IMR-90 (cell line): ENCODE data around the gene KDF1. TPM values are rescaled to one million over a fixed set of nuclear protein-coding genes. Genes with fewer than 3 reads are reported as not detected.

Experiments
- ATAC-seq: fragments of 200-7000 bp; cut with Tn5 transposase; 2 replicates; pipeline ENCODE4 v1.9.1; 2020; ENCODE audit warnings: low read depth, mild to moderate bottlenecking, moderate library complexity
- BruUV-seq: library from RNA; stranded (reverse); fragments of 400-500 nt; replicated peaks from 2 replicates; lab custom pipeline; 2021; lab: Mats Ljungman, UMichigan
- CTCF ChIA-PET: fragments of 300-600 bp; formaldehyde crosslinking; extraction: SDS; loops from one replicate; lab custom pipeline; 2021; ENCODE audit warnings: antibody characterized with exemption; lab: Yijun Ruan, JAX
- POLR2A ChIA-PET: fragments of 300-600 bp; sonication (Branson Sonifier 250); formaldehyde crosslinking; loops from one replicate; lab custom pipeline; 2022; ENCODE audit warnings: antibody characterized with exemption; ENCODE audit not compliant: unreplicated experiment; lab: Charles Lee
- DNase-seq: peaks from one replicate; pipeline ENCODE4 v3.0.0; 2013
- H2AFZ ChIP-seq: replicated peaks from 2 replicates; pipeline ENCODE3; 2013; ENCODE audit warnings: low read length, mild to moderate bottlenecking; ENCODE audit not compliant: poor library complexity
- H2AK5ac ChIP-seq: 2 replicates; pipeline ENCODE4 v1.6.1; 2013; ENCODE audit warnings: low read depth, low read length, inconsistent platforms
- H2AK9ac ChIP-seq: replicated peaks from 2 replicates; pipeline ENCODE3; 2013; ENCODE audit warnings: mild to moderate bottlenecking, low read depth, low read length, moderate library complexity; ENCODE audit not compliant: poor library complexity
- H2BK120ac ChIP-seq: 2 replicates; pipeline ENCODE4 v1.6.1; 2013; ENCODE audit warnings: low read depth, low read length, inconsistent platforms
- H2BK15ac ChIP-seq: 3 replicates; pipeline ENCODE4 v1.6.1; 2013; ENCODE audit warnings: low read depth, low read length, inconsistent platforms
- H2BK20ac ChIP-seq: 2 replicates; pipeline ENCODE4 v1.6.1; 2013; ENCODE audit warnings: low read depth, mild to moderate bottlenecking, inconsistent platforms, low read length, moderate library complexity
- H2BK5ac ChIP-seq: 2 replicates; pipeline ENCODE4 v1.6.1; 2013; ENCODE audit warnings: mild to moderate bottlenecking, low read depth, low read length, inconsistent platforms; ENCODE audit not compliant: poor library complexity, severe bottlenecking
- H3K14ac ChIP-seq: replicated peaks from 2 replicates; pipeline ENCODE4 v1.6.1; 2013; ENCODE audit warnings: low read depth, low read length, inconsistent platforms
- H3K18ac ChIP-seq: 2 replicates; pipeline ENCODE4 v1.6.1; 2013; ENCODE audit warnings: low read depth, low read length, control low read depth
- H3K23ac ChIP-seq: 2 replicates; pipeline ENCODE4 v1.6.1; 2013; ENCODE audit warnings: low read depth, low read length, inconsistent platforms
- H3K27ac ChIP-seq: 2 replicates; pipeline ENCODE4 v1.5.1; 2013; ENCODE audit warnings: mild to moderate bottlenecking, control low read depth, low read length; ENCODE audit not compliant: insufficient read depth
- H3K27me3 ChIP-seq: 2 replicates; pipeline ENCODE4 v1.6.1; 2013; ENCODE audit warnings: low read length; ENCODE audit not compliant: control insufficient read depth, insufficient read depth
- H3K36me3 ChIP-seq: 2 replicates; pipeline ENCODE4 v1.6.1; 2013; ENCODE audit warnings: low read length, mixed read lengths; ENCODE audit not compliant: control insufficient read depth, insufficient read depth
- H3K4ac ChIP-seq: 2 replicates; pipeline ENCODE4 v1.6.1; 2013; ENCODE audit warnings: low read depth, low read length, inconsistent platforms
- H3K4me1 ChIP-seq: 2 replicates; pipeline ENCODE4 v1.6.1; 2013; ENCODE audit warnings: low read length, mixed read lengths; ENCODE audit not compliant: control insufficient read depth, insufficient read depth
- H3K4me2 ChIP-seq: 2 replicates; pipeline ENCODE4 v1.6.1; 2013; ENCODE audit warnings: low read depth, mild to moderate bottlenecking, control low read depth, low read length, moderate library complexity
- H3K4me3 ChIP-seq: 2 replicates; pipeline ENCODE4 v1.5.1; 2013; ENCODE audit warnings: low read depth, mild to moderate bottlenecking, control low read depth, low read length, moderate library complexity; ENCODE audit not compliant: insufficient read depth
- H3K56ac ChIP-seq: 2 replicates; pipeline ENCODE4 v1.6.1; 2013; ENCODE audit warnings: low read length, inconsistent platforms; ENCODE audit not compliant: insufficient read depth; ENCODE audit errors: extremely low read depth
- H3K79me1 ChIP-seq, 2 experiments: 2 replicates each; pipeline ENCODE4 v1.6.1; 2013; ENCODE audit warnings: low read length in 2 of 2, inconsistent platforms in 1 of 2, low read depth in 1 of 2
- H3K9ac ChIP-seq: 2 replicates; pipeline ENCODE4 v1.6.1; 2013; ENCODE audit warnings: low read depth, low read length, control low read depth
- H3K9me1 ChIP-seq: 2 replicates; pipeline ENCODE4 v1.6.1; 2013; ENCODE audit warnings: low read length, inconsistent platforms; ENCODE audit not compliant: insufficient read depth
- H3K9me3 ChIP-seq: 2 replicates; pipeline ENCODE4 v1.6.1; 2013; ENCODE audit warnings: low read length; ENCODE audit not compliant: control insufficient read depth, insufficient read depth
- H4K20me1 ChIP-seq: 2 replicates; pipeline ENCODE4 v1.6.1; 2013; ENCODE audit warnings: low read length, inconsistent platforms; ENCODE audit not compliant: insufficient read depth
- H4K5ac ChIP-seq: 2 replicates; pipeline ENCODE4 v1.6.1; 2013; ENCODE audit warnings: mild to moderate bottlenecking, low read depth, low read length, control low read depth
- H4K8ac ChIP-seq, 2 experiments: 2 replicates each; pipeline ENCODE4 v1.6.1; 2013; ENCODE audit warnings: low read depth in 2 of 2, low read length in 2 of 2, control low read depth in 1 of 2, inconsistent platforms in 1 of 2
- H4K91ac ChIP-seq: 2 replicates; pipeline ENCODE4 v1.6.1; 2013; ENCODE audit warnings: low read depth, low read length, inconsistent platforms; ENCODE audit not compliant: insufficient read depth
- CEBPB ChIP-seq: IDR thresholded peaks from 2 replicates; pipeline ENCODE4 v1.6.1; 2012; ENCODE audit warnings: low read depth, low read length, improper control_type of control experiment
- ELK1 ChIP-seq: fragments of 150-350 bp; IDR thresholded peaks from 2 replicates; pipeline ENCODE4 v1.6.1; 2016; ENCODE audit warnings: low read depth, mild to moderate bottlenecking, low read length, moderate library complexity, borderline replicate concordance
- RFX5 ChIP-seq: IDR thresholded peaks from 2 replicates; pipeline ENCODE4 v1.8.0; 2012; ENCODE audit warnings: low read depth, mild to moderate bottlenecking, low read length, moderate library complexity
- SMC3 ChIP-seq: fragments of 150-350 bp; IDR thresholded peaks from 2 replicates; pipeline ENCODE4 v1.6.1; 2016; ENCODE audit warnings: low read depth, mild to moderate bottlenecking, antibody characterized with exemption, low read length, moderate library complexity
- WGBS, 2 experiments: methylation state at CpG; one replicate each; pipeline versions ENCODE4 v1.1.5 to v1.1.7; 2013; ENCODE audit warnings: missing lambda C conversion rate in 2 of 2; ENCODE audit not compliant: insufficient read length in 1 of 2; ENCODE audit errors: extremely low coverage in 2 of 2; 5-methylcytosine and 5-hydroxymethylcytosine counted together
- dilution Hi-C: fragments of 300-500 bp; cut with HindIII; formaldehyde crosslinking; loops from one replicate; pipeline ENCODE4 v1.14.3; 2018; ENCODE audit warnings: low sequenced_read_pairs; ENCODE audit not compliant: unreplicated experiment
- in situ Hi-C: fragments of 300-500 bp; cut with MboI; formaldehyde crosslinking; loops from 3 replicates; pipeline ENCODE4 v1.14.3; 2019; ENCODE audit warnings: low sequenced_read_pairs, inconsistent platforms, mixed read lengths
- intact Hi-C: fragments of 100-400 bp; cut with micrococcal nuclease; formaldehyde crosslinking; loops from 2 replicates; pipeline ENCODE4 v1.10.0; 2022
- polyA plus RNA-seq, 3 experiments: library from polyadenylated mRNA; depleted of rRNA; stranded (reverse); fragments of >200 nt; gene quantifications; 2 replicates each; pipeline ENCODE4 v1.2.3, GENCODE V29; 2012; ENCODE audit warnings: low replicate concordance in 1 of 3
- total RNA-seq: library from RNA; depleted of rRNA; stranded (reverse); fragments of >200 nt; gene quantifications from 2 replicates; pipeline ENCODE4 v1.2.3, GENCODE V29; 2012

The KDF1 gene
- total and polyA plus RNA-seq, 2 of the 4 experiments (the other 2 are of a cell fraction): not detected

DNA sequence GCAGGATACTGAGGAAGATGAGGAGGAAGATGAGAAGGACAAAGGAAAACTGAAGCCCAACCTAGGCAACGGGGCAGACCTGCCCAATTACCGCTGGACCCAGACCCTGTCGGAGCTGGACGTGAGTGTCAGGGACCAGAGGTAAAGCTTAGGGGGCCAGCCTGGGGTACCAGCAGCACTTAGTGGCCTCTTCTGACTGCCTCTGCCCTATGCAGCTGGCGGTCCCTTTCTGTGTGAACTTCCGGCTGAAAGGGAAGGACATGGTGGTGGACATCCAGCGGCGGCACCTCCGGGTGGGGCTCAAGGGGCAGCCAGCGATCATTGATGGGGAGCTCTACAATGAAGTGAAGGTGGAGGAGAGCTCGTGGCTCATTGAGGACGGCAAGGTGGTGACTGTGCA, 17.6 kb downstream of the KDF1 start:
- BruUV-seq: no TSS peak

More for the DNA sequence above, 17.6 kb downstream of the KDF1 start:
- Histone ChIP-seq H3K56ac (no peak overlapping the region), H2AK9ac (no peak overlapping the region), H3K27ac (no peak overlapping the region), H4K91ac (no peak overlapping the region), H3K27me3 (no peaks in the 10 kb centered on the region), H3K9me3 (no peaks in the 10 kb centered on the region), H3K9ac (no peak overlapping the region), H2AK5ac (no peak overlapping the region), H2BK120ac (no peak overlapping the region), H3K79me1 (peaks cover 14 to 37% of the 10 kb centered on the region in 2 experiments), H3K4ac (no peak overlapping the region), H3K9me1 (peaks cover 23% of the 10 kb centered on the region), H3K36me3 (peaks cover 51% of the 10 kb centered on the region), H3K4me2 (no peak overlapping the region), H2BK5ac (no peak overlapping the region), H2AFZ (no peak overlapping the region), H2BK20ac (no peak overlapping the region), H2BK15ac (no peak overlapping the region), H3K23ac (no peak overlapping the region), H3K14ac (no peak overlapping the region), H4K20me1 (no peaks in the 10 kb centered on the region), H4K8ac (no peak overlapping the region), H3K4me1 (peaks cover 7% of the 10 kb centered on the region; the same call in 1 of the 2 replicates), H3K4me3 (no peak overlapping the region), H4K5ac (no peak overlapping the region), H3K18ac (no peak overlapping the region)
- ATAC-seq (no peak), DNase-seq (no peak)
- POLR2A ChIA-PET: no interaction called here
- TF ChIP-seq SMC3: no peak
- TF ChIP-seq CEBPB: no peak
- no peak for TF ChIP-seq RFX5
- TF ChIP-seq ELK1: no peak
- intact Hi-C loops: no loop called here
- in situ Hi-C loops: no loop called here
- WGBS, 2 experiments: 94% methylated on average over 9 of the region's 12 CpGs; no CpG with 5 or more reads in 1 of the 2 experiments
- CTCF ChIA-PET: no interaction called here
- dilution Hi-C loops: no loop called here
